Measurements from ENCODE around the gene CEP57L1.

DNA sequence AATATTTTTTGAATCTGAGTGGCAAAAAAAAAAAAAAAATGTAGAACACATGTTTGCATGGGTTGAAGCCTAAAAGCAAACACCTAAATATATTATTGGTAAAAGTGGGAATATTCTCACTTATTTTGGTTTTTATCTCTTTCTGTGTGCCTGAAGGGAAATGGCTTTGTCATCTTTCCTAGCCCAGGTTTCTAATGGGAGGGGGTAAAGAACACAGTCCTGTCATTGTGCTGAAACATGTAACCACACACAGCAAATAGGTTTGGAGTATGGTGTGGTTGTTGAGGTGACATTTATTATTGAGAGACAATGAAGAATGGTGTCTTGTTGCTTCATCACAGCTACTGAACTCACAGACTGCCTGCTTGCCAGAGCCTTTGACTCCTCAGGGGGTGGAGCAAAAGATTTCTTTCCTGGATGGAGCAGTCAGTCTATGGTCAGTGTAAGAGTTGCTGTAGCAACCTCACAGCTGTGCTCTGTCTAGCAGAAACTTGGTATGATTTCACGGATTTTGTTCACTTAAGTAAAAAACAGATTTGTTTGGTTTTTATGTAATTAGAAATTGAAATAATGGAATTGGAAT is 70.2 kb downstream of the CEP57L1 start:
- TF ChIP-seq, protein P1, sequence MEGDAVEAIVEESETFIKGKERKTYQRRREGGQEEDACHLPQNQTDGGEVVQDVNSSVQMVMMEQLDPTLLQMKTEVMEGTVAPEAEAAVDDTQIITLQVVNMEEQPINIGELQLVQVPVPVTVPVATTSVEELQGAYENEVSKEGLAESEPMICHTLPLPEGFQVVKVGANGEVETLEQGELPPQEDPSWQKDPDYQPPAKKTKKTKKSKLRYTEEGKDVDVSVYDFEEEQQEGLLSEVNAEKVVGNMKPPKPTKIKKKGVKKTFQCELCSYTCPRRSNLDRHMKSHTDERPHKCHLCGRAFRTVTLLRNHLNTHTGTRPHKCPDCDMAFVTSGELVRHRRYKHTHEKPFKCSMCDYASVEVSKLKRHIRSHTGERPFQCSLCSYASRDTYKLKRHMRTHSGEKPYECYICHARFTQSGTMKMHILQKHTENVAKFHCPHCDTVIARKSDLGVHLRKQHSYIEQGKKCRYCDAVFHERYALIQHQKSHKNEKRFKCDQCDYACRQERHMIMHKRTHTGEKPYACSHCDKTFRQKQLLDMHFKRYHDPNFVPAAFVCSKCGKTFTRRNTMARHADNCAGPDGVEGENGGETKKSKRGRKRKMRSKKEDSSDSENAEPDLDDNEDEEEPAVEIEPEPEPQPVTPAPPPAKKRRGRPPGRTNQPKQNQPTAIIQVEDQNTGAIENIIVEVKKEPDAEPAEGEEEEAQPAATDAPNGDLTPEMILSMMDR (IDR thresholded peaks at IDR 0.05): no peak
- TF ChIP-seq POLR2A (IDR thresholded peaks at IDR 0.05): no peak

Data from lower leg skin (tissue), 3 donors.